PFSK-1 (cell line): ENCODE measurements around the gene TMEM63C.

Experiments
- FOXP2 ChIP-seq: optimal IDR thresholded peaks from 2 replicates; pipeline ENCODE3; 2011; ENCODE audit warnings: borderline replicate concordance, control low read depth, inconsistent platforms; ENCODE audit not compliant: insufficient read depth; ENCODE audit errors: extremely low read length, extremely low read depth
- POLR2AphosphoS5 ChIP-seq: IDR thresholded peaks from 2 replicates; pipeline ENCODE4 v1.6.1; 2012; ENCODE audit warnings: low read depth, mild to moderate bottlenecking, control low read depth, low read length, moderate library complexity
- SIN3A ChIP-seq: IDR thresholded peaks from 2 replicates; pipeline ENCODE4 v1.6.1; 2012; ENCODE audit warnings: mild to moderate bottlenecking, low read length, moderate library complexity, borderline replicate concordance; ENCODE audit not compliant: insufficient read depth
- TAF1 ChIP-seq: IDR thresholded peaks from 2 replicates; pipeline ENCODE4 v1.6.1; 2012; ENCODE audit warnings: low read length, control low read depth, borderline replicate concordance; ENCODE audit not compliant: insufficient read depth
- TF ChIP-seq, protein P1 (sequence below), 2 experiments: IDR thresholded peaks; 2 replicates each; pipeline versions ENCODE4 v1.6.1 to v1.8.0; 2011 to 2012; ENCODE audit warnings: low read depth in 2 of 2, low read length in 2 of 2, control low read depth in 1 of 2, inconsistent platforms in 1 of 2, mild to moderate bottlenecking in 1 of 2, moderate library complexity in 1 of 2; ENCODE audit not compliant: insufficient read depth in 1 of 2

TMEM63C gene

DNA sequence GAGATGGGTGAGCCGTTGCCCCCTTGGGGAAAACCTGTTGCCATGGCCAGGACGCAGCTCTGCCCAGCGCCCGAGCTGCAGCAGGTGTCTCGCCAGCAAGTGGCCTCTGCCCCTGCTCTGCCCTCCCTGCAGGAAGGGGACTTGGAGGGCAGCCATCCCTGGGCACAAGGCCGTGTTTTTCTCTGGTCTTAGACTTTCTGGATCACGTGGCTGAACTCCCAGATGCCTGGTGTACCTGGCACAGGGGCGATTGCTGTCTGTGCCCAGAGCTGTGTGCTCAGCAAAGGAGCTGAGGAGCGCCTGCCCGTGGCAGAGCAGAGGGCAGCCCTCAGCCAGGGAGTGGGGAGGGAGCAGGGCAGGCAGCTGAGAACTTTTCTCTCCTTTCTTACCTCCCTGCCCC, 38.0 kb downstream of the TMEM63C start:
- no peak for TF ChIP-seq FOXP2
- TF ChIP-seq, protein P1, sequence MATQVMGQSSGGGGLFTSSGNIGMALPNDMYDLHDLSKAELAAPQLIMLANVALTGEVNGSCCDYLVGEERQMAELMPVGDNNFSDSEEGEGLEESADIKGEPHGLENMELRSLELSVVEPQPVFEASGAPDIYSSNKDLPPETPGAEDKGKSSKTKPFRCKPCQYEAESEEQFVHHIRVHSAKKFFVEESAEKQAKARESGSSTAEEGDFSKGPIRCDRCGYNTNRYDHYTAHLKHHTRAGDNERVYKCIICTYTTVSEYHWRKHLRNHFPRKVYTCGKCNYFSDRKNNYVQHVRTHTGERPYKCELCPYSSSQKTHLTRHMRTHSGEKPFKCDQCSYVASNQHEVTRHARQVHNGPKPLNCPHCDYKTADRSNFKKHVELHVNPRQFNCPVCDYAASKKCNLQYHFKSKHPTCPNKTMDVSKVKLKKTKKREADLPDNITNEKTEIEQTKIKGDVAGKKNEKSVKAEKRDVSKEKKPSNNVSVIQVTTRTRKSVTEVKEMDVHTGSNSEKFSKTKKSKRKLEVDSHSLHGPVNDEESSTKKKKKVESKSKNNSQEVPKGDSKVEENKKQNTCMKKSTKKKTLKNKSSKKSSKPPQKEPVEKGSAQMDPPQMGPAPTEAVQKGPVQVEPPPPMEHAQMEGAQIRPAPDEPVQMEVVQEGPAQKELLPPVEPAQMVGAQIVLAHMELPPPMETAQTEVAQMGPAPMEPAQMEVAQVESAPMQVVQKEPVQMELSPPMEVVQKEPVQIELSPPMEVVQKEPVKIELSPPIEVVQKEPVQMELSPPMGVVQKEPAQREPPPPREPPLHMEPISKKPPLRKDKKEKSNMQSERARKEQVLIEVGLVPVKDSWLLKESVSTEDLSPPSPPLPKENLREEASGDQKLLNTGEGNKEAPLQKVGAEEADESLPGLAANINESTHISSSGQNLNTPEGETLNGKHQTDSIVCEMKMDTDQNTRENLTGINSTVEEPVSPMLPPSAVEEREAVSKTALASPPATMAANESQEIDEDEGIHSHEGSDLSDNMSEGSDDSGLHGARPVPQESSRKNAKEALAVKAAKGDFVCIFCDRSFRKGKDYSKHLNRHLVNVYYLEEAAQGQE (IDR thresholded peaks at IDR 0.05; ENCODE audit: insufficient read depth in 1 of 2, low read depth in 2 of 2, low read length in 2 of 2), result no peak
- no peak for TF ChIP-seq SIN3A
- TF ChIP-seq TAF1, result no peak
- TF ChIP-seq POLR2AphosphoS5, result no peak

DNA sequence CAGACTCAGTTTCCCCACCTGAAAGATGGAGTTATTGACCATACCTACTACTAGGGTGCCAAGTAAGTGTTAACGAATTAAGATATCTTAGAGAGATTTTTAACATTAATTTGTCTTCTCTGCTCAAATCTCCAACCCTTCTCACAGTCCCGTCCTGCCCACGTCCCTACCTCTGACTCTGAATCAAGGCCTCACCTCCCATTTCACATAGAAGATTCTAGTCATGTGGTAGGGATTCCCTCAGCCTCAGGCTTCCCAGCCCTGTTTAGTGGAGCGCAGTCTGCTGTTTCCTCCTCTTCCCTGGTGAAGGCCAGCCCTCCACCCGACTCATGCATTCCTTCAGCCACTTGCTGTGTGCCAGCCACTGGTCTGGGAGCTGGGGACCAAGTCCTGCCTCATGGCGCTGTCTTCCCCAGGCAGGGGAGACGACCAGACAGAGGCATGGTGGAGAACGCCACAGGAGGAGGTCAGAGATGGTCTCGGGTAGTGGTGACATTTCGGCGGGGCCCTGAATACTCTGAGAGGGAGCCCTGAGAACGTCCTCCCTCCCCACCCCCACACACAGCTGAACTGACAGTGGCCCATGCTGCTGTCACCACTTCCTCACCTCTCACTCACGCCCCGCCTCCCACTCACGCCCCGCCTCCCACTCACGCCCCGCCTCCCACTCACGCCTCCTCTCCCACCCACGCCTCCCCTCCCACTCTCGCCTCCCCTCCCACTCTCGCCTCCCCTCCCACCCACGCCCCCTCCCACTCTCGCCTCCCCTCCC, 38.8 kb downstream of the TMEM63C start:
- no peak for TF ChIP-seq TAF1
- no peak for TF ChIP-seq POLR2AphosphoS5
- TF ChIP-seq FOXP2, result no peak
- TF ChIP-seq, protein P1 (IDR thresholded peaks at IDR 0.05; ENCODE audit: insufficient read depth in 1 of 2, low read depth in 2 of 2, low read length in 2 of 2), result no peak
- no peak for TF ChIP-seq SIN3A

DNA sequence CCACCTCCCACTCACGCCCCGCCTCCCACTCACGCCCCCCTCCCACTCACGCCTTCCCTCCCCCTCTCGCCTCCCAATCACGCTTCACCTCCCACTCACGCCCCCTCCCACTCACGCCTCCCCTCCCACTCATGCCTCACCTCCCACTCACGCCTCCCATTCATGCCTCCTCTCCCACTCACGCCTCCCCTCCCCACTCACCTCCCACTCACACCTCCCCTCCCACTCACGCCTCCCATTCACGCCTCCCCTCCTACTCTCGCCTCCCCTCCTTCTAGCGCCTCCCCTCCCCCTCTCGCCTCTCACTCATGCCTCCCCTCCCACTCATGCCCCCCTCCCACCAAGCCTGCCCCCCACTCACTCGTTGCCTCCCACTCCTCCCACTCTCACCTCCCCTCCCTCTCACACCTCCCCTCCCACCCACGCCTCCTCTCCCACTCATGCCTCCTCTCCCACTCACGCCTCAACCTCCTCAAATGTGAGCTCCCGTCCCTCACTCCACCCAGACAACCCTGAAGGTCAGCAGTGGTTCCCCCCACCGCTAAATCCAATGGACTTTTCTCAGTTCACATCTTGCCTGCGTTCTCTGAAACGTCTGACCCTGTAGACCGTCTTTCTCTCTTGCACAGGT, 39.8 kb downstream of the TMEM63C start:
- TF ChIP-seq FOXP2 (no peak), POLR2AphosphoS5 (no peak), TAF1 (no peak), SIN3A (no peak)
- TF ChIP-seq, protein P1 (IDR thresholded peaks at IDR 0.05; ENCODE audit: insufficient read depth in 1 of 2, low read depth in 2 of 2, low read length in 2 of 2), result no peak

DNA sequence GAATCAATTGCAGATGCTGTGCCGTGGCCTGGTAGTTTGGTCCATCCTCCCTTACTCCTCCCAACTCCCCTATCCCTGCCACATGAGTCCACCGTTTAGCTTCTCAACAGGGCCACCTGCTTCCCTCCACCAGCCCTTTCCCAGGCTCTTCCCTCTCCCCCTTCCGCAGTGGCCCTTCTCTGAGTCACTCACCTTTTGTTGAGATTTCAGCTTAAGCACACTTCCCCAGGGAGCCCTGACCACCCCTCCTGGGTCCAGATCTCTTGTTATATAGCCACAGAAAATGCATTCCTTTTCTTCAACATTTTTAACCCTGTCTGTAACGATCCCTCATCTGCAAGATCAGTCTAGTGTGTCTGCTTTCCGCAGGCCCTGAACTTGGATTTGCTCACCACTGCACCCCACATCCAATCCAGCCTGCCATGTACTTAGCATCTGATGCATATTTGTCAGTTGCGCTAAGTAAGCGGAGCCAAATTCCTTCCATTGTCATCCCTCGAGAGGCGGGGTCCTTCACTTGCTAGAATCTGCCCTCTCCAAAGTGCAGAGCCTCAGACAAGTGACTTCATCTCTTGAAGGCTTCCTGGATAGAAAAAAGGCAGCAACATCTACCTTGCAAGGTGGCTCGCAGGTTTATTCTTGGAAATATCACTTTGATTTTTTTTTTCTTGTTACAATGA, 41.1 kb downstream of the TMEM63C start:
- TF ChIP-seq FOXP2 (no peak), TAF1 (no peak), POLR2AphosphoS5 (no peak), SIN3A (no peak)
- TF ChIP-seq, protein P1 (IDR thresholded peaks at IDR 0.05; ENCODE audit: insufficient read depth in 1 of 2, low read depth in 2 of 2, low read length in 2 of 2), result no peak
